Measurements from ENCODE around the gene MTCH1.

MTCH1 gene

GRCh38 chr6:36970892-36971842, 14.8 kb downstream of the MTCH1 start:
- no peak for DNase-seq (ENCODE audit: low spot score)

DNA sequence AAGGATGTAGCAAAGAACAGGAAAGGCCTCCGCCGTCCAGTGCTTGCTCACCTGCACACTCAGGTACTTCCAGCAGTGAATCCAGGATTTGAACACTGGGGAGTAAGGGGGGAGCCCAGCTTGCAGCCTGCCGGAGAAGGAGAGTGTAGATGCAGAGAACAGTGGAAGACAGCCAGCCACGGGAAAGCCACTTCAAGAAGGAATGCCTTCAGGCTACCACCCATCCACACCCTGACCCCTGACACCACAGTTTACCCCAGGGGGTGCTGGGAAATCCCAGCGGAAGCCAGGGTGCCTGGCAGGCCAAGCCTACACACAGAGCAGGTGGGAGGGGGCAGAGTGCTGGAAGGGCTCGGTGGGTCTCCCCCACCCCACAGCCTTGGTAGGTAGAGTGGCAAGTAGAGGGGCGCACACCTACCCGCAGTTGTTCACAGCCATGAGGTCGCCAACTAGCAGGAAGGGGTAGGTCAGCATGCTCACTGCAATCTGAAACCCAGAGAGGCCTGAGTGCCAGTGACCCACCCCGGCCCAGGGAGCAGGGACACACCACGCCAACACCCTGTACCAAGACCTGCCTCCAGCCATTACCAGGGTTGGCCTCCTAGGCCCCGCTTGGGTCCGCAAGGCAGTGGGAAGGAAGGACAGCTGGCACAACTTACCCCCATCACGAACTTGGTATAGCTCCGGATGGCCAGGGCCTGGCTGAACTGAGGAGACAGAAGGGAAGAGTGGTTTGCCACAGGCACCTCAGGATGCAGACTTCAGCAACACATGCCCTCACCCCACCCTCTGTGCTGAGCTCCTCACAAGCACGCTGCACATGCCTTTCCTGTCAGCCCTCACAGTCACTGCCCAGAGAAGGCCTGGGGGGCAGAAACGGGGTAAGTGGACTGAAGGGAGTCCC, 15.8 kb downstream of the MTCH1 start:
- DNase-seq (ENCODE audit: low spot score), result no peak

DNA sequence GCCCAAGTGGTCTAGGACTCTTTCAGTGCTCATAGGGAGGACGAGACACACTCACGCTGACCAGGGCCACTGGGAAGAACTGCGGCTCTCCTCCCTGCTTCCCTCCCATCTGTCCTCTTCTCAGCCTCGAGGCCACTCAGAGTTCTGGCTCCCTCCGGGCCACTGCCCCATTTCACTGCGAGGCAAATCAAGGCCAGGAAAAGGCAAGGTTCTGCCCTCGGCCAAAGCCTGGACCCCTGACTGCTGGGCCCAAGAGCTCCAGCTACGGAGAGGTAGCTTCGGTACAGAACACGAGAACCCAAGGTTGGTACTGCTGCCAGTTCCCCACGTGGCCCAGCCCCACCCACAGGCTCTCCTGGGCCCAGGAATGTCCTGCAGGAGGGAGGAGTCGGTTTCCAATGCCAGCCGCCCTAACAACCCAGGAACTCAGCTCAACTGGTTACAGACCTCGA, 16.7 kb downstream of the MTCH1 start:
- DNase-seq (ENCODE audit: low spot score), result no peak

DNA sequence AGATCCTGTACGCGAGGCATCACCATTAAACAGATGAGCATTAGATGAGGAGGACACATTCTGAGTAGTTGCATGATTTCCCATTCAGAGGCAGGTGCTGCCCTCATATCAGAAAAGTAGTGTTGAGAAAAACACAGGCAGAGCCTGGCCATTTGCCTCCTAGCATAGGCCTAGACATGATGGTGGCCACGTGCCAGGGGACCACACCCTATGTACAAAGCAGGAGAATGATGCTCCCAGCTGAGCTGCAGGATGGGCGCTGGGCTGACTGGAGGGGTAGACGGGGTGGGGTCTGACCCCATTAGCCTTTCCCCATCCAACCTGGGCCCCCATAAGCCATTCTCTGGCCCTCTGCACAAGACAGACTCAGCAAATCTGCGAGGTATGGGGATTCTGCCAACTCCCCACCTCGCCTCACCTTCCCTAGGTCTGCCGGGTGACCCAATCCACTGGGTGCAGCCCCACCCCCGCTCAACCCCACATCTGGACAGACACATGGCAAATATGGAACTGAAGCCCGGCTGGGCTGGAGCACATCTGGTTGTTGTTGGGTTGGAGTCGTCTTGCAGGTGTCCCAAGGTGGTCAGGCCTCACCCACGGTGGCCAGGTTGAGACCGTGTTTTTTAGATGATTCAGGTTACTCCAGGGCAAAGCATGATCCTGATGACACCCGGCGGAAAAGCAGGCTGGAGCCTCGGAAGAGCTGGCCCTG, 17.6 kb downstream of the MTCH1 start:
- no peak for DNase-seq (ENCODE audit: low spot score)

DNA sequence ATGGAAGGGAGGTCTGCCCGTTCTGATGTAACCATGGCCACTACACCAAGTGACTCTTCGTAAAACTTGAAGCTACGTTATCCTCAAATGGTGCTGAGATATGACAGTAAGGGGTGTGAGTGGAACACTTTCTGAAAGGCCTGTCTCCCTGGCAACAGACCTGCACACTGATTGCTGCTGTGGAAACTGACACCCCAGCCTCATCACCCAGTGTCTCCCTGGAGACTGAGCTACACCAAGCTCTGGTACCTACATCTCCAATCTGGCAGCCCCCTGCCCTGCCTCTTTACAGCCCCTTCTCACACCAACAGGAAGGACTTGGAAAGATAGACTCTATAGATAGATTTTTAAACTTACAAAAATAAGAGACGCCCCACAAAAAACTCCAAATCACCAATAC, 18.2 kb downstream of the MTCH1 start:
- no peak for DNase-seq (ENCODE audit: low spot score)

DNA sequence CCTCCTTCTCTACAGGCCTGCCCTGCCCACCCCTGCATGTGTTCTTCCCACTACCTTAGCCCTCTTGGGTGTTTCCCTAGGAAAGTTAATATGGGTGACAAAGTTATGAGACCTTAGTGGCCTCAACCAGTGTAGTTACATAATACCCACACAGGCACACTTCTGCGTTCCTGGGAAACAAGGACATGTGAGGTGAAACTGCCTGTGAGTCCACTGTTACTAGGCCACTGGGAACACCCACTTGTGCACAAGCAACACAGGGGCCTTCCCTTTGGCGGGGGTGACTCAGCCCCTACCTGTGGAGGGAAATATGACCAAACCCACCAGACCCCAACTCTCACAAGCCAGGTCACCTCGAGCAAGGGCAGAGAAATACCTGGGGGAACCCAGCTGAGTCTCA, 18.7 kb downstream of the MTCH1 start:
- DNase-seq (ENCODE audit: low spot score), result no peak

DNA sequence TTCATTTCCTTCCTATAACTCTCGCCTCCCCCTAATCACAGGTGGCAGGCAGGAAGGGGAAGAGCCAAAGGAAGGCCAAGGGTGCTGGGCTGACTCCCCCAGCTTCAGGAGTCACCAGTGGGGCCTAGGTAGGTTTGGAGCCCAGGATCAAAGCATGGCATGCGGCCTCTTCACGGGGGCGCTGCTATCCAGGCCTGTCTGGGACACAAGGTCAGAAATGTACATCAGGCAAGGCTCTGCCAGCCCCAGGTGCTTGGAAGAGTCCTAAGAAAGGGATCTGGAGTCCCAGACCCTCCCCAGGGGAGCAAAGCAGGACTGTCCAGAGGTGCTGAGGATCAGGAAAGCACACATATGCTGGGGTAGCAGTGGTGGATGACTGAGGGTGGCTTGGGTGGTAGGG, 21.1 kb downstream of the MTCH1 start:
- DNase-seq (ENCODE audit: low spot score), result no peak

DNA sequence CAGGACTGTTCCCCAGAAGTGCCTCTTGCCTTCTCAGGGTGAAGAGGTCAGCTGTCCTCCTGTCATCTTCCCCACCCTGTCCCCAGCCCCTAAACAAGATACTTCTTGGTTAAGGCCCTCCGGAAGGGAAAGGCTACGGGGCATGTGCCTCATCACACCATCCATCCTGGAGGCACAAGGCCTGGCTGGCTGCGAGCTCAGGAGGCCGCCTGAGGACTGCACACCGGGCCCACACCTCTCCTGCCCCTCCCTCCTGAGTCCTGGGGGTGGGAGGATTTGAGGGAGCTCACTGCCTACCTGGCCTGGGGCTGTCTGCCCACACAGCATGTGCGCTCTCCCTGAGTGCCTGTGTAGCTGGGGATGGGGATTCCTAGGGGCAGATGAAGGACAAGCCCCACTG, 21.6 kb downstream of the MTCH1 start:
- no peak for DNase-seq (ENCODE audit: low spot score)

GRCh38 chr6:36963451-36964290, 22.3 kb downstream of the MTCH1 start:
- no peak for DNase-seq (ENCODE audit: low spot score)

DNA sequence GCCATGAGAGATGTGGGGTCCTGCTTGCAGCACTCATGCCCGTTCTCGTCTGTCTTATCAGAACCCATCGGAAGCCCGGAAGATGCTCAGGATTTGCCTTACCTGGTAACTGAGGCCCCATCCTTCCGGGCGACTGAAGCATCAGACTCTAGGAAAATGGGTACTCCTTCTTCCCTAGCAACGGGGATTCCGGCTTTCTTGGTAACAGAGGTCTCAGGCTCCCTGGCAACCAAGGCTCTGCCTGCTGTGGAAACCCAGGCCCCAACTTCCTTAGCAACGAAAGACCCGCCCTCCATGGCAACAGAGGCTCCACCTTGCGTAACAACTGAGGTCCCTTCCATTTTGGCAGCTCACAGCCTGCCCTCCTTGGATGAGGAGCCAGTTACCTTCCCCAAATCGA, 23.1 kb downstream of the MTCH1 start:
- no peak for DNase-seq (ENCODE audit: low spot score)

- DNase-seq (ENCODE audit: low spot score), result no peak
These were observed 24.3 kb downstream of the MTCH1 start for GRCh38 chr6:36961441-36962435.

- DNase-seq (ENCODE audit: low spot score), result no peak
These were observed 26.3 kb downstream of the MTCH1 start for GRCh38 chr6:36959555-36960250.

DNA sequence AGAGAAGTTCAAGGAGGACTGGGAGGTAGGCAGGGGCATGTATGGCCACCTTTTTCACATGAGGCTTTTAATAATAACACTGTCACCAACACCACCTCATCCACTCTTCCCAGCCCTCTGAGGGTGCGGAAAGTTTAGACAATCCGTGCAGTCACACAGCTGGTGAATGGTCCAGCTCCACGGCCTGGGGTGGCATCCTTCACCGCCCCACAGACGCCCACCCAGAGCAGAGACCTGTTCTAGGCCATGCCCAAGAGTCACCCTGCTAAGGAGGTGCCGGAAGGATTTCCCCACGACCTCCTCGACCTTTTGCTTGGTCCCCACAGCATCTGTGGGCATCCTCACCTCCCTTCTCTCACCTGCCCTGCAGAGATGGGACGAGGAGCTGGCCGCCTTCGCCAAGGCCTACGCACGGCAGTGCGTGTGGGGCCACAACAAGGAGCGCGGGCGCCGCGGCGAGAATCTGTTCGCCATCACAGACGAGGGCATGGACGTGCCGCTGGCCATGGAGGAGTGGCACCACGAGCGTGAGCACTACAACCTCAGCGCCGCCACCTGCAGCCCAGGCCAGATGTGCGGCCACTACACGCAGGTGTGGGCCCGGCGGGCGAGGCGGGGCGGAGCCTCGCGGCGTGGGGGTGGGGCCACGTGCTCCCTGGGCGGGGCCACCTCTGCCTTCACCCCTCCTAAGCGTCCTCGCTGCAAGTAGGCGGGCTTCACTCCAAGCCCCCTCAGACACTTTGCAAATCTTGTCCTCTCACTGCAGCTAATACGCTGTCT, 27.0 kb downstream of the MTCH1 start:
- DNase-seq (ENCODE audit: low spot score), result peak; percentile 57

DNA sequence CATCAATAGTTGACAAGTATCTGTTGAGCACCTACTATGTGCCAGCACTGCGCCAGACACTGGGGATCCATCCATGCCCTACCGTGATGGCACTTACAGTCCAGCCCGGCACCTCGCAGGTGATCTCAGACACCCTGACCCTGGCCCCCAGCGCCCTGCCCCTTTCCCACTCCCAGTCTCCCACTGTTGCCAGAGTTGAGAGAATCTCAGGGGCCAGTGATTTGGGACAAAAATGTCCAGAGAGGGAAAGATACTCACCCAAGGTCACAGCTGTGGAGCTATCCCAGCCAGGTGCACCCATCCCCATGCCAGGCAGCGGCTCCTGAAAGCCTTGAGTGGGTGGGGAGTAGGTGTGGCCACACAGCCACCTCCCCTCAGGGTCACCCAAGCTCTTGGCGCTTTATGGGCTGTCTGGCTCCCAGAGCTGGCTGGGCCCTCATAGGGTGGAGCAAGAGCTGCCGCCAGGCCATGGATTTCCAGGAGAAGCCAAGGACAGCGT, 28.2 kb downstream of the MTCH1 start:
- DNase-seq (ENCODE audit: low spot score), result no peak

DNA sequence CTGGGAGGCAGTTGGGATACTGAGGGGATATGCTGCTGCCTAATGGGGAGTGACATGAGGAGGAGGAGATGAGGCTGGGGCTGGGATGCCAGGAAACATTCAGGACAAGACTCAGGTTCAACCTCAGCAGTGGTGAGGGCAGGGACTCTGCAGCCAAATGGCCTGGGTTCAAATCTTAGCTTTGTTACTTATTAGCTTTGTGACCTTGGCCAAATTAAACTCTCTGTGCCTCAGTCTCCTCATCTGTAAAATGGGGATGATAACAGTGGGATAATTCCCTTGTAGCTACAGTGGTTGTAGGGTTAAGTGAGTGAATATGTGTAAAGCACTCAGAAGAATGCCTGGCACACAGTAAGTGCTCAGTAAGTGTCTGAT, 29.6 kb downstream of the MTCH1 start:
- DNase-seq (ENCODE audit: low spot score), result no peak

DNA sequence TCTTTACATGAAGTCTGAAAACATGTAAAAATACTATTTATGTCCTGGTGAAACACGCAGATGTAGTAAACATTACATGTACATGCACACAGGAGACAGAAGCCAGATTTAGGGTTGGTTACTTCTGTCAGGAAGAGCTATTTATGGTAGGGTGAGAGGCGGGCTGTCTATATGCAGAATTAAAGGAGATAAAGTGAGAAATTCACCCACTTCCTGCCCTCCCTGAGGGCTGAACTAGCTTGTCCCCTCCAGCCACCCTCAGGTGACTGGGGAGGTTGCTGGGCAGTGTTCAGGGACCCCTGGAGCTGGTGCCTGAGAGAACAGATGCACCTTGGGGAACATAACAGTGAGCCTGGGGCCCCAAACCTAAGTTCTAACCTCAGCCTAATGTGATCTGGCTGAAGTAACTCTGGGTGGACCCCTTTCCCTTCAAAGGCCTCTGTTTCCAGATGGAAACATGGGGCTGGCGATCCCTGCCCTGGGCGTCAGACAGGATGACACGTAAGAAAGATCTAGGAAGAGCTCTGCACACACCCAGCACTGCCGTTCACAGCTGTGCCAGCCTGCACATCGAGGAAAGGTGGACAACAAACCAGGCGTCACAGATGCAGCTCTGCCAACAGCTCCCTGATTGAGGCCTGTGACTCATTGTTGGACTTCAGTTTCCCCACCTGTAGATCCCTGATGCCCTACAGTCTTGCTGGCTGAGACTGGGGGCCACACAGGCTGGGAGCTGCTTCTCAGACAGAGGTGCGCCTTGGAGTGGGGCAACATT, 30.1 kb downstream of the MTCH1 start:
- DNase-seq (ENCODE audit: low spot score), result no peak

DNA sequence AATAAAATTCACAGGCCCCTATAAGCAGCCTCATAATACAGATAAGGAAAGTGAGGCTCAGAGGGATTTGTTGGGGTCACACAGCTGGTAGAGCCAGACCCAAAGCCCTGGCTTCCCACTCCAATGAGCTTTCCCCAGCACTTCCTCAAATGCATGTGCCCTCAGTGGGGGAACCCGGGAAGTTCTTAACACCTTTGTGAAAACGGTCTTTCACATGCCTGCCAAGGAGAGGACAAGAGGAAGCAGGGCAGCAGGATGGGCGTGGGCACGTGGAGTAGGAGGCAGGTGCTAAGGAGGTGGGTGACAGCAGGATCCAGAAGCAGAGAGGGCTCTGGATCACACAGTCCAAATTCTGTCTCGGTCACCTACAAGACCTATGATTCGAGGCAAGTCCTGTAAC, 30.9 kb downstream of the MTCH1 start:
- DNase-seq (ENCODE audit: low spot score), result no peak

Data from left forelimb (tissue), 1 donor.